T-helper 2 cell treated with Interferon-gamma antibody and Interleukin-4, amounts not matched to agents 100 ng/mL and 5 ng/mL, for 36 hours (primary cell): ENCODE measurements around the gene SYCE3. TPM values are rescaled to one million over a fixed set of nuclear protein-coding genes. Genes with fewer than 3 reads are reported as not detected.

ENCODE experiments used
- intact Hi-C: fragments of 100-400 bp; cut with micrococcal nuclease; formaldehyde crosslinking; loops from one replicate; pipeline ENCODE4 v1.15.1; 2023
- total RNA-seq: library from RNA; stranded (reverse); gene quantifications from 2 replicates; pipeline ENCODE4 v1.2.3, GENCODE V29; 2022

The SYCE3 gene
- total RNA-seq, 1 donor from 2014 or later = not detected

- intact Hi-C loops = no loop called here
Observed at GRCh38 chr22:50600967-50601668, 38.4 kb upstream of the SYCE3 start.

- intact Hi-C loops = no loop called here
Observed at GRCh38 chr22:50600538-50600937, 37.8 kb upstream of the SYCE3 start, which contains the start of gene MAPK8IP2. Gene MAPK8IP2, plus strand, starts transcription at chr22:50600793. Its CDS starts 26 bp downstream, at chr22:50600819.

- intact Hi-C loops = no loop called here
Observed at GRCh38 chr22:50599816-50600455, 37.2 kb upstream of the SYCE3 start.

- intact Hi-C loops = no loop called here
Observed at GRCh38 chr22:50597097-50597496, 34.4 kb upstream of the SYCE3 start.

GRCh38 chr22:50595189-50595588, 32.5 kb upstream of the SYCE3 start:
- intact Hi-C loops = no loop called here

- intact Hi-C loops = no loop called here
Observed at GRCh38 chr22:50587407-50587806, 24.7 kb upstream of the SYCE3 start.

- intact Hi-C loops = no loop called here
Observed at GRCh38 chr22:50586416-50586815, 23.7 kb upstream of the SYCE3 start.

- intact Hi-C loops = no loop called here
Observed at GRCh38 chr22:50585781-50586180, 23.1 kb upstream of the SYCE3 start.

- intact Hi-C loops = no loop called here
Observed at GRCh38 chr22:50585238-50585637, 22.5 kb upstream of the SYCE3 start.

GRCh38 chr22:50584106-50585096, 21.7 kb upstream of the SYCE3 start:
- intact Hi-C loops = loop anchor here (5.0 kb wide), 1 partner anchor 732 kb away; the partner anchor contains the start of gene ZBED4

GRCh38 chr22:50583294-50583861, 20.7 kb upstream of the SYCE3 start:
- intact Hi-C loops = loop anchor here (1.0 to 5.0 kb wide), 2 partner anchors 38 to 731 kb away; partner anchors contain the start of gene ZBED4

- intact Hi-C loops = loop anchor here (1.0 to 5.0 kb wide), 4 partner anchors 19 to 730 kb away; partner anchors contain the start of genes SCO2 and ZBED4
Observed at GRCh38 chr22:50582493-50583293, 20.0 kb upstream of the SYCE3 start, which contains the start of gene CHKB. Gene CHKB, minus strand, starts transcription at chr22:50582849. Its CDS starts 68 bp downstream, at chr22:50582781.

- intact Hi-C loops = loop anchor here (1.0 to 5.0 kb wide), 3 partner anchors 19 to 730 kb away; partner anchors contain the start of genes SCO2 and ZBED4
Observed at GRCh38 chr22:50581950-50582492, 19.3 kb upstream of the SYCE3 start.

- intact Hi-C loops = loop anchor here (5.0 kb wide), 1 partner anchor 729 kb away; the partner anchor contains the start of gene ZBED4
Observed at GRCh38 chr22:50581031-50581949, 18.6 kb upstream of the SYCE3 start.

GRCh38 chr22:50579752-50580151, 17.0 kb upstream of the SYCE3 start:
- intact Hi-C loops = loop anchor here (5.0 kb wide), 1 partner anchor 727 kb away; the partner anchor contains the start of gene ZBED4

- intact Hi-C loops = no loop called here
Observed at GRCh38 chr22:50578776-50579310, 16.1 kb upstream of the SYCE3 start.

- intact Hi-C loops = no loop called here
Observed at GRCh38 chr22:50577987-50578775, 15.5 kb upstream of the SYCE3 start, which contains the start of gene CPT1B. Gene CPT1B, minus strand, starts transcription at chr22:50578427. Its CDS starts 512 bp downstream, at chr22:50577915.
